ENCODE data around the gene PARD6G. TPM values are rescaled to one million over a fixed set of nuclear protein-coding genes. Genes with fewer than 3 reads are reported as not detected.

PARD6G gene
- total RNA-seq, 6 donors from 2014 or later, result 1.4 to 6.1 (median 3.5) TPM

DNA sequence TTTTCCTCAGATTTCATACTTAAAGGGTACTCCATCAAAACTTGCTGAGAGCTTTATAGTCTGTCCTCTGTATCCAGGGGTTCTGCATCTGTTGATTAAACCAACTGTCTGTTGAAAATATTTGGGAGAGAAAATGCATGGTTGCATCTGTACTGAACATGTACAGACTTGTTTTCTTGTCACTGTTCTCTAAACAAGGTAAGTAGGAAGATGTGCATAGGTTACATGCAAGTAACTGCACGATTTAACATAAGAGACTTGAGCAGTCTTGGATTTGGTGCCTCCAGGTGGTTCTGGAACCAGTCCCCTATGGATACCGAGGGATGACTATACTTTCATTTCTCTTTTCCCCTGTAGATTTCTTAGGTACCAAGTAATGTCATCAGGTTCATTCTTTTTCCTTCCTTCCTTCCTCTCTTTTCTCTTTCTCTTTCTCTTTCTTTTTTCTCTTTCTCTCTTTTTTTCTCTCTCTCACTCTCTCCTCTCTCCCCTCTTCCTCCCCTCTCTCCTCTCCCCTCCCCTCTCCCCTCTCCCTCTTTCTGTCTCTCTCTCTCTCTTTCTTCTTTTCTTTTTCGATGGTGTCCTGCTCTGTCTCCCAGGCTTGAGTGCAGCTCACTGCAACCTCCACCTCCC is 115.0 kb downstream of the PARD6G start:
- Histone ChIP-seq H3K4me3 (no peak overlapping the region), H3K27ac (no peak overlapping the region), H3K27me3 (no peaks in the 10 kb centered on the region), H3K36me3 (peaks cover 20 to 42% (median 24%) of the 10 kb centered on the region in 4 donors), H3K4me1 (peaks cover 0 to 3% (median 0%) of the 10 kb centered on the region in 4 donors), H3K9me3 (no peaks in the 10 kb centered on the region)
- DNase-seq (no peak), ATAC-seq (ENCODE audit: low FRiP score in 2 of 2) (no peak)
- 90 to 91% methylated on average over 3 of the region's 3 CpGs for WGBS, 2 donors
- TF ChIP-seq POLR2A (IDR thresholded peaks at IDR 0.05) (no peak), POLR2AphosphoS5 (IDR thresholded peaks at IDR 0.05) (no peak), EP300 (IDR thresholded peaks at IDR 0.05) (no peak)
- TF ChIP-seq, protein P1, sequence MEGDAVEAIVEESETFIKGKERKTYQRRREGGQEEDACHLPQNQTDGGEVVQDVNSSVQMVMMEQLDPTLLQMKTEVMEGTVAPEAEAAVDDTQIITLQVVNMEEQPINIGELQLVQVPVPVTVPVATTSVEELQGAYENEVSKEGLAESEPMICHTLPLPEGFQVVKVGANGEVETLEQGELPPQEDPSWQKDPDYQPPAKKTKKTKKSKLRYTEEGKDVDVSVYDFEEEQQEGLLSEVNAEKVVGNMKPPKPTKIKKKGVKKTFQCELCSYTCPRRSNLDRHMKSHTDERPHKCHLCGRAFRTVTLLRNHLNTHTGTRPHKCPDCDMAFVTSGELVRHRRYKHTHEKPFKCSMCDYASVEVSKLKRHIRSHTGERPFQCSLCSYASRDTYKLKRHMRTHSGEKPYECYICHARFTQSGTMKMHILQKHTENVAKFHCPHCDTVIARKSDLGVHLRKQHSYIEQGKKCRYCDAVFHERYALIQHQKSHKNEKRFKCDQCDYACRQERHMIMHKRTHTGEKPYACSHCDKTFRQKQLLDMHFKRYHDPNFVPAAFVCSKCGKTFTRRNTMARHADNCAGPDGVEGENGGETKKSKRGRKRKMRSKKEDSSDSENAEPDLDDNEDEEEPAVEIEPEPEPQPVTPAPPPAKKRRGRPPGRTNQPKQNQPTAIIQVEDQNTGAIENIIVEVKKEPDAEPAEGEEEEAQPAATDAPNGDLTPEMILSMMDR (IDR thresholded peaks at IDR 0.05), result no peak

DNA sequence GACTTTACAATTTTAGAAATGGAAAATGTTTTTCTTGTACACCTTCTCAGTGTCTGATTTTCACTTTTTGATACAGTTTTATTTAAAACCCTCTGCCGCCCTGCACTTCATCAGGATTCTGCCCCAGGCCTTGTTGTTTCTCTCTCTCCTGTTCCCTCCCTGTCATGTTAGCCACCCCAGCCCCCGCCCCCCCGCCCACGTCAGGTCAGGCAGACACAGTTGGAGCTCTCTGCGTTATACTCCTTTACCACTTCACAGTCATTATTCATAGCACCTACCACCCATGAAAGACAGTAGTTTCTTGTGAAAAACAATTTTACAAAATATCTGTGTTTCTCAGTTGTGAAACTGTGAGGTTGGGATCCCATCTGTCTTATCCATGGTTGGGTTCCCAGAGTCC is 116.8 kb downstream of the PARD6G start:
- ATAC-seq (ENCODE audit: low FRiP score in 2 of 2), result no peak
- TF ChIP-seq EP300 (IDR thresholded peaks at IDR 0.05) (no peak), POLR2A (IDR thresholded peaks at IDR 0.05) (no peak), POLR2AphosphoS5 (IDR thresholded peaks at IDR 0.05) (no peak)
- TF ChIP-seq, protein P1 (IDR thresholded peaks at IDR 0.05), result no peak
- peaks cover 0 to 3% (median 0%) of the 10 kb centered on the region in 4 donors for H3K4me1 ChIP-seq
- no peaks in the 10 kb centered on the region for H3K27me3 ChIP-seq
- H3K27ac ChIP-seq, result no peak overlapping the region
- H3K9me3 ChIP-seq, result no peaks in the 10 kb centered on the region
- 73 to 95% methylated on average over 5 of the region's 5 CpGs for WGBS, 2 donors
- peaks cover 3 to 24% (median 7%) of the 10 kb centered on the region in 4 donors for H3K36me3 ChIP-seq
- H3K4me3 ChIP-seq, result no peak overlapping the region
- DNase-seq, result no peak

DNA sequence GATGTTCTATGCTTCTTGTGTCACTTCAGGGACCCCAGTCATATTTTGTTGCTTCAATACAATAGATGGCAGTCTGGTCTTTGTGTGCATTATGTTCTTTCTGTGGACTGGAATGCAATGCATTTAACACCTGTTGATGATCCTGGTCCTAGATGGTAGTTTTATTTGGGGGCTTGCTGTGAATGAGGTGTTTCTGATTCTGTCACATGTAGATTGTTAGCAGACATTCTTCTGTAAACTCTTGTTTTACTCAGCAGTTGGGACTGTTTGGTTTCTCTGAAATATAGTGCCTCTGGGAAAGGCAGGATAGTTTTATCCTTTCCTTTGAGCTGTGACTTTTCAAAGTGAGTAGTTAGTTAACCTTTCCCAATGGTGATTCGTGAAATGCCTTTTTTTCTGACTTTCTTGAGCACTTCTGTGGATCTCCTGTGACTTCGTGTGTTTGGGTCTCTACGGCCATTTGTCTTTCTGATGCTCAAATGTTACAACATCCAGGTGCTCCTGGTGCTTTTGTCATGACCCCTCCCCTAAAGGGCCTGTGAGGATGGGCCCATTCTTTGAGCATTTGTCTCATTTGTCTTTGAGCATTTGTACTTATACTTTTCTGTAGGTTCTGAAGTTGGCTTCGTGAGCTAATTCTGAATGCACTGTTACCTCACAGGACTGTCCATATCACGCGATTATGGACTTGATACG is 117.5 kb downstream of the PARD6G start:
- 70 to 95% methylated on average over 7 of the region's 7 CpGs for WGBS, 2 donors
- TF ChIP-seq, protein P1 (IDR thresholded peaks at IDR 0.05), result no peak
- TF ChIP-seq POLR2AphosphoS5 (IDR thresholded peaks at IDR 0.05), result no peak
- no peak for TF ChIP-seq POLR2A (IDR thresholded peaks at IDR 0.05)
- no peak for TF ChIP-seq EP300 (IDR thresholded peaks at IDR 0.05)
- peaks cover 0 to 3% (median 0%) of the 10 kb centered on the region in 4 donors for H3K4me1 ChIP-seq
- no peak overlapping the region for H3K27ac ChIP-seq
- H3K9me3 ChIP-seq, result no peaks in the 10 kb centered on the region
- no peak for ATAC-seq (ENCODE audit: low FRiP score in 2 of 2)
- H3K4me3 ChIP-seq, result no peak overlapping the region
- H3K36me3 ChIP-seq, result peaks cover 0 to 17% (median 3%) of the 10 kb centered on the region in 4 donors
- no peaks in the 10 kb centered on the region for H3K27me3 ChIP-seq
- no peak for DNase-seq

DNA sequence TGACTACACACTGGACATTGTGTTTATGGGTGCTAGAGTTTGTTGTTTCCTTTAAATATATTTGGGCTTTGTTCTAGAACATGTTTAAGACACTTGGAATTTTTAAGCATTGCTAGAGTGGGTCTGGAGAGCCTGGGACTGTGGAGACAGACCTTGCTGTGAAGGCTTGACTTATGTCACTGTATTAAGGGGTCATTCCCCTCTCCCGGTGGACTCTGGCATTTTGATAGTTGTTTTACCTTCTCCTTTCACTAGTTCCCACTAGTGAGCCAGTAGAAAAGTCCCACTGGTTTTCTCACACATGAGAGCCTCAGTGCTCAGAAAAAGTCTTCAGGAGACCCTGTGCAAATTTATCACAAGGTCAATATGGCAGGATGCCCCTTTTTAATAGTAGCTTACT is 119.7 kb downstream of the PARD6G start:
- 84 to 89% methylated on average over 1 of the region's 1 CpG for WGBS, 2 donors
- DNase-seq (no peak), ATAC-seq (ENCODE audit: low FRiP score in 2 of 2) (no peak)
- TF ChIP-seq EP300 (IDR thresholded peaks at IDR 0.05) (no peak), POLR2A (IDR thresholded peaks at IDR 0.05) (no peak), POLR2AphosphoS5 (IDR thresholded peaks at IDR 0.05) (no peak)
- TF ChIP-seq, protein P1 (IDR thresholded peaks at IDR 0.05), result no peak
- no peaks in the 10 kb centered on the region for H3K27me3 ChIP-seq
- no peaks in the 10 kb centered on the region for H3K9me3 ChIP-seq
- H3K4me3 ChIP-seq, result no peak overlapping the region
- peaks cover 0 to 3% (median 0%) of the 10 kb centered on the region in 4 donors for H3K4me1 ChIP-seq
- H3K36me3 ChIP-seq, result no peaks in the 10 kb centered on the region
- no peak overlapping the region for H3K27ac ChIP-seq

Measured in upper lobe of left lung (tissue), 6 donors.